ENCODE measurements around the gene RRAS.
A peak's percentile ranks its signal among the peaks of the same experiment; 100 is the strongest.

The RRAS gene

GRCh38 chr19:49655570-49656455 lies 15.9 kb upstream of the RRAS start:
- Histone ChIP-seq H3K4me1 (peaks cover 0 to 5% (median 0%) of the 10 kb centered on the region in 10 experiments; a peak in 2 of 20 replicates), H3K9ac (peak overlapping the region in 4 of 11 experiments; percentile 15 to 41 (median 20); a peak in 4 of 22 replicates), H3K4me3 (no peak overlapping the region), H3K27me3 (no peaks in the 10 kb centered on the region), H3K36me3 (peaks cover 93 to 98% (median 95%) of the 10 kb centered on the region in 11 experiments), H4K20me1 (peaks cover 21 to 96% (median 77%) of the 10 kb centered on the region in 11 experiments; a peak in 20 of 22 replicates), H3K4me2 (no peak overlapping the region), H3K27ac (peak overlapping the region in 5 of 11 experiments; percentile 1 to 27 (median 9); a peak in 3 of 22 replicates), H3K9me3 (replicated peaks in 1 of 11) (no peaks in the 10 kb centered on the region)
- TF ChIP-seq Cebpa-rat (IDR thresholded peaks at IDR 0.05), result no peak

GRCh38 chr19:49654581-49654980 lies 14.6 kb upstream of the RRAS start:
- H4K20me1 ChIP-seq, result peaks cover 19 to 96% (median 78%) of the 10 kb centered on the region in 11 experiments; a peak in 20 of 22 replicates
- H3K4me3 ChIP-seq, result no peak overlapping the region
- no peaks in the 10 kb centered on the region for H3K27me3 ChIP-seq
- H3K4me1 ChIP-seq, result peaks cover 0 to 5% (median 0%) of the 10 kb centered on the region in 10 experiments; a peak in 2 of 20 replicates
- no peaks in the 10 kb centered on the region for H3K9me3 ChIP-seq (replicated peaks in 1 of 11)
- TF ChIP-seq Cebpa-rat (IDR thresholded peaks at IDR 0.05), result no peak
- no peak overlapping the region for H3K27ac ChIP-seq
- H3K9ac ChIP-seq, result 0 out of 22 replicates have a peak overlapping the region, but pooled peaks of 1 of the 11 experiments have one; percentile 17
- no peak overlapping the region for H3K4me2 ChIP-seq
- H3K36me3 ChIP-seq, result peaks cover 90 to 97% (median 95%) of the 10 kb centered on the region in 11 experiments

- H3K9me3 ChIP-seq (replicated peaks in 1 of 11), result no peaks in the 10 kb centered on the region
- H3K4me2 ChIP-seq, result no peak overlapping the region
- no peak for TF ChIP-seq Cebpa-rat (IDR thresholded peaks at IDR 0.05)
- H3K4me1 ChIP-seq, result peaks cover 0 to 5% (median 0%) of the 10 kb centered on the region in 10 experiments; a peak in 2 of 20 replicates
- no peak overlapping the region for H3K4me3 ChIP-seq
- H3K27me3 ChIP-seq, result no peaks in the 10 kb centered on the region
- peaks cover 90 to 97% (median 95%) of the 10 kb centered on the region in 11 experiments for H3K36me3 ChIP-seq
- H4K20me1 ChIP-seq, result peaks cover 26 to 94% (median 76%) of the 10 kb centered on the region in 11 experiments; a peak in 20 of 22 replicates
- H3K9ac ChIP-seq, result no peak overlapping the region
- no peak overlapping the region for H3K27ac ChIP-seq
Observed at GRCh38 chr19:49653466-49653806, 13.5 kb upstream of the RRAS start.

DNA sequence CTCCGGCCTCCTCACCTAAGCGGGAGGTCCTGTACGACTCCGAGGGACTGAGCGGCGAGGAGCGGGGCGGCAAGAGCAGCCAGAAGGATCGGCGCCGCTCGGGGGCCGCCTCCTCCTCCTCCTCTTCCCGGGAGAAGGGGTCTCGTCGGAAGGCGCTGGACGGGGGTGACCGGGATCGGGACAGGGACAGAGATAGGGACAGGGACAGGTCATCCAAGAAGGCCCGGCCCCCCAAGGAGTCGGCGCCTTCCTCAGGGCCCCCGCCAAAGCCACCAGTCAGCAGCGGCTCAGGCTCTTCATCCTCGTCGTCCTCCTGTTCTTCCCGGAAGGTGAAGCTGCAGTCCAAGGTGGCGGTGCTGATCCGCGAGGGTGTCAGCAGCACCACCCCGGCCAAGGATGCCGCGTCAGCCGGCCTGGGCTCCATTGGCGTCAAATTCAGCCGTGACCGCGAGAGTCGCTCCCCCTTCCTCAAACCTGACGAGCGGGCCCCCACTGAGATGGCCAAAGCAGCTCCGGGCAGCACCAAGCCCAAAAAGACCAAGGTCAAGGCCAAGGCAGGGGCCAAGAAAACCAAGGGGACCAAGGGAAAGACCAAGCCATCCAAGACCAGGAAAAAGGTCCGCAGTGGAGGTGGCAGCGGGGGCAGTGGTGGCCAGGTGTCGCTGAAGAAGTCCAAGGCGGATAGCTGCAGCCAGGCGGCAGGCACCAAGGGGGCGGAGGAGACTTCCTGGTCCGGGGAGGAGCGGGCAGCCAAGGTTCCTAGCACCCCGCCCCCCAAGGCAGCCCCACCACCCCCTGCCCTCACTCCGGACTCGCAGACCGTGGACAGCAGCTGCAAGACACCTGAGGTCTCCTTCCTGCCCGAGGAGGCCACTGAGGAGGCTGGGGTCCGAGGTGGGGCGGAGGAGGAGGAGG lies 12.9 kb upstream of the RRAS start:
- Histone ChIP-seq H3K4me1 (peaks cover 0 to 5% (median 0%) of the 10 kb centered on the region in 10 experiments; a peak in 2 of 20 replicates), H4K20me1 (peaks cover 26 to 94% (median 75%) of the 10 kb centered on the region in 11 experiments; a peak in 20 of 22 replicates), H3K27me3 (no peaks in the 10 kb centered on the region), H3K9me3 (replicated peaks in 1 of 11) (no peaks in the 10 kb centered on the region), H3K9ac (no peak overlapping the region; a peak in 1 of 22 replicates), H3K27ac (no peak overlapping the region), H3K4me3 (no peak overlapping the region), H3K4me2 (no peak overlapping the region), H3K36me3 (peaks cover 89 to 97% (median 95%) of the 10 kb centered on the region in 11 experiments)
- no peak for TF ChIP-seq Cebpa-rat (IDR thresholded peaks at IDR 0.05)

- no peak overlapping the region for H3K4me2 ChIP-seq
- H3K9me3 ChIP-seq (replicated peaks in 1 of 11), result no peaks in the 10 kb centered on the region
- no peak overlapping the region for H3K27ac ChIP-seq
- H3K9ac ChIP-seq, result no peak overlapping the region
- peaks cover 26 to 96% (median 76%) of the 10 kb centered on the region in 11 experiments; a peak in 20 of 22 replicates for H4K20me1 ChIP-seq
- no peak for TF ChIP-seq Cebpa-rat (IDR thresholded peaks at IDR 0.05)
- no peak overlapping the region for H3K4me3 ChIP-seq
- peaks cover 0 to 5% (median 0%) of the 10 kb centered on the region in 10 experiments; a peak in 2 of 20 replicates for H3K4me1 ChIP-seq
- H3K27me3 ChIP-seq, result no peaks in the 10 kb centered on the region
- peaks cover 90 to 98% (median 96%) of the 10 kb centered on the region in 11 experiments for H3K36me3 ChIP-seq
Observed at GRCh38 chr19:49651820-49652550, 12.0 kb upstream of the RRAS start.

DNA sequence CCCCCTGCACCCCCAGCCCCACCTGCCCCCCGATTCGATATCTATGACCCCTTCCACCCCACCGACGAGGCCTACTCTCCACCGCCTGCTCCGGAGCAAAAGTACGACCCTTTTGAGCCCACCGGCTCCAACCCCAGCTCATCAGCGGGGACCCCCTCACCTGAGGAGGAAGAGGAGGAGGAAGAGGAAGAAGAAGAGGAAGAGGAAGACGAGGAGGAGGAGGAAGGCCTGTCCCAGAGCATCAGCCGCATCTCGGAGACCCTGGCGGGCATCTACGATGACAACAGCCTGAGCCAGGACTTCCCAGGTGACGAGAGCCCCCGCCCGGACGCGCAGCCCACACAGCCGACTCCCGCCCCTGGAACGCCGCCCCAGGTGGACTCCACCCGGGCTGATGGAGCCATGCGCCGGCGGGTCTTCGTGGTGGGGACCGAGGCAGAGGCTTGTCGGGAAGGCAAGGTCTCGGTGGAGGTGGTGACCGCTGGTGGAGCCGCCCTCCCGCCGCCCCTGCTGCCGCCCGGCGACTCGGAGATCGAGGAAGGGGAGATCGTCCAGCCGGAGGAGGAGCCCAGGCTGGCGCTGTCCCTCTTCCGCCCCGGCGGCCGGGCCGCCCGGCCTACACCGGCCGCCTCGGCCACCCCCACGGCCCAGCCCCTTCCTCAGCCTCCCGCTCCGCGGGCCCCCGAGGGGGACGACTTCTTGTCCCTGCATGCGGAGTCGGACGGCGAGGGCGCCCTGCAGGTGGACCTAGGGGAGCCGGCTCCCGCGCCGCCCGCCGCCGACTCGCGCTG lies 11.3 kb upstream of the RRAS start:
- H3K4me2 ChIP-seq, result no peak overlapping the region
- H3K9ac ChIP-seq, result no peak overlapping the region
- no peaks in the 10 kb centered on the region for H3K27me3 ChIP-seq
- H3K9me3 ChIP-seq (replicated peaks in 1 of 11), result no peaks in the 10 kb centered on the region
- peaks cover 26 to 96% (median 77%) of the 10 kb centered on the region in 11 experiments; a peak in 20 of 22 replicates for H4K20me1 ChIP-seq
- H3K36me3 ChIP-seq, result peaks cover 90 to 98% (median 96%) of the 10 kb centered on the region in 11 experiments
- no peak overlapping the region for H3K27ac ChIP-seq
- TF ChIP-seq Cebpa-rat (IDR thresholded peaks at IDR 0.05), result no peak
- H3K4me3 ChIP-seq, result no peak overlapping the region
- peaks cover 0 to 3% (median 0%) of the 10 kb centered on the region in 10 experiments; a peak in 2 of 20 replicates for H3K4me1 ChIP-seq

DNA sequence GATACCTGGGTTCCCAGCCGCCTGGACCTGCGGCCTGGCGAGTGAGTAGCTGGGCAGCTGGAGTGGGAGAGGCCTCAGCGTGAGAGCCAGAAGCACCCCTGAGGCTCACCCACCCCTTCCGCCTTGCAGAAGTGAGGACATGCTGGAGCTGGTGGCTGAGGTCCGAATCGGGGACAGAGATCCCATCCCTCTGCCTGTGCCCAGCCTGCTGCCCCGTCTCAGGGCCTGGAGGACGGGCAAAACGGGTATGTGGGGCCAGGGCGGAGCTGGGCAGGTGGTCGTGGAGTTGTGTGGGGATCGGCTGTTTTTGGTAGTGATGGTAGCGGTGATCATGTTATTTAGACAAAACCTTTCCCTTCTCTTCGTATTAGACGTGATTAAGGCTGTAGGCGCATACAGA lies 6.6 kb upstream of the RRAS start:
- H3K4me1 ChIP-seq, result peaks cover 25 to 28% (median 26%) of the 10 kb centered on the region in 10 experiments
- peaks cover 64 to 74% (median 72%) of the 10 kb centered on the region in 11 experiments for H3K36me3 ChIP-seq
- H3K27ac ChIP-seq, result no peak overlapping the region
- TF ChIP-seq Cebpa-rat (IDR thresholded peaks at IDR 0.05), result no peak
- no peaks in the 10 kb centered on the region for H3K27me3 ChIP-seq
- H3K9ac ChIP-seq, result peak overlapping the region in 6 of 11 experiments; percentile 19 to 100 (median 25); a peak in 4 of 22 replicates
- peaks cover 22 to 78% (median 65%) of the 10 kb centered on the region in 11 experiments; a peak in 20 of 22 replicates for H4K20me1 ChIP-seq
- no peak overlapping the region for H3K4me3 ChIP-seq
- H3K4me2 ChIP-seq, result no peak overlapping the region
- H3K9me3 ChIP-seq (replicated peaks in 1 of 11), result no peaks in the 10 kb centered on the region
